T-helper 9 cell (primary cell): ENCODE results near the gene EVI5.

Source experiments
- DNase-seq: peaks from one replicate; pipeline ENCODE4 v3.0.0-alpha.2; 2020
- total RNA-seq, 2 donors: gene quantifications; one replicate each; lab custom pipeline; 2026; lab: John Stamatoyannopoulos, UW

Gene EVI5
- 0.72 to 1.3 reads per million in 2 donors for total RNA-seq

GRCh38 chr1:92784639-92785500, at the start of gene EVI5:
Gene EVI5 (minus strand): TSS chr1:92785108. CDS start chr1:92736546, 48,562 bp downstream.
- peak; percentile 13 for DNase-seq

- no peak for DNase-seq
Measured at GRCh38 chr1:92834617-92835016, 49.7 kb upstream of the EVI5 start.

GRCh38 chr1:92833840-92834239, 48.9 kb upstream of the EVI5 start:
- DNase-seq: no peak

GRCh38 chr1:92832537-92833114, 47.7 kb upstream of the EVI5 start:
- DNase-seq: no peak

GRCh38 chr1:92831762-92832536, 47.0 kb upstream of the EVI5 start, which contains the start of gene RPL5:
Gene RPL5 (plus strand): TSS chr1:92832040. CDS start chr1:92832115, 75 bp downstream.
- DNase-seq: peak; percentile 95

- no peak for DNase-seq
Measured at GRCh38 chr1:92831368-92831761, 46.5 kb upstream of the EVI5 start.

- DNase-seq: no peak
Measured at GRCh38 chr1:92826792-92827191, 41.9 kb upstream of the EVI5 start.

GRCh38 chr1:92822879-92823278, 38.0 kb upstream of the EVI5 start:
- DNase-seq: no peak

GRCh38 chr1:92820551-92820950, 35.6 kb upstream of the EVI5 start:
- DNase-seq: no peak

GRCh38 chr1:92820024-92820423, 35.1 kb upstream of the EVI5 start:
- no peak for DNase-seq

GRCh38 chr1:92817986-92818764, 33.3 kb upstream of the EVI5 start:
- no peak for DNase-seq

- DNase-seq: no peak
Measured at GRCh38 chr1:92817137-92817697, 32.3 kb upstream of the EVI5 start.

- DNase-seq: no peak
Measured at GRCh38 chr1:92816732-92817131, 31.8 kb upstream of the EVI5 start.

GRCh38 chr1:92808381-92808780, 23.5 kb upstream of the EVI5 start:
- DNase-seq: no peak

GRCh38 chr1:92805216-92805615, 20.3 kb upstream of the EVI5 start:
- DNase-seq: no peak

GRCh38 chr1:92804721-92805201, 19.9 kb upstream of the EVI5 start:
- no peak for DNase-seq

GRCh38 chr1:92803140-92803887, 18.4 kb upstream of the EVI5 start:
- DNase-seq: no peak

- DNase-seq: no peak
Measured at GRCh38 chr1:92797961-92798360, 13.1 kb upstream of the EVI5 start.

- DNase-seq: no peak
Measured at GRCh38 chr1:92797297-92797696, 12.4 kb upstream of the EVI5 start.

- DNase-seq: no peak
Measured at GRCh38 chr1:92795166-92795565, 10.3 kb upstream of the EVI5 start.

GRCh38 chr1:92792340-92792782, 7.5 kb upstream of the EVI5 start:
- no peak for DNase-seq
